Stimulated activated CD4-positive, alpha-beta T cell treated with anti-CD3 and anti-CD28 coated beads, Interleukin-4, amount 100 ng/mL, for 48 hours (primary cell): ENCODE results near the gene TAX1BP3.
"Not testable (repeated sequence)": the region's sequence is repeated elsewhere in the genome, so short reads cannot be mapped to it uniquely, and the experiment has no call there.

ENCODE experiments used
- DNase-seq, 2 donors: peaks; one replicate each; pipeline ENCODE4 v3.0.0-alpha.2; 2020; ENCODE audit warnings: low read depth in 2 of 2

TAX1BP3 gene, protein sequence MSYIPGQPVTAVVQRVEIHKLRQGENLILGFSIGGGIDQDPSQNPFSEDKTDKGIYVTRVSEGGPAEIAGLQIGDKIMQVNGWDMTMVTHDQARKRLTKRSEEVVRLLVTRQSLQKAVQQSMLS

DNA sequence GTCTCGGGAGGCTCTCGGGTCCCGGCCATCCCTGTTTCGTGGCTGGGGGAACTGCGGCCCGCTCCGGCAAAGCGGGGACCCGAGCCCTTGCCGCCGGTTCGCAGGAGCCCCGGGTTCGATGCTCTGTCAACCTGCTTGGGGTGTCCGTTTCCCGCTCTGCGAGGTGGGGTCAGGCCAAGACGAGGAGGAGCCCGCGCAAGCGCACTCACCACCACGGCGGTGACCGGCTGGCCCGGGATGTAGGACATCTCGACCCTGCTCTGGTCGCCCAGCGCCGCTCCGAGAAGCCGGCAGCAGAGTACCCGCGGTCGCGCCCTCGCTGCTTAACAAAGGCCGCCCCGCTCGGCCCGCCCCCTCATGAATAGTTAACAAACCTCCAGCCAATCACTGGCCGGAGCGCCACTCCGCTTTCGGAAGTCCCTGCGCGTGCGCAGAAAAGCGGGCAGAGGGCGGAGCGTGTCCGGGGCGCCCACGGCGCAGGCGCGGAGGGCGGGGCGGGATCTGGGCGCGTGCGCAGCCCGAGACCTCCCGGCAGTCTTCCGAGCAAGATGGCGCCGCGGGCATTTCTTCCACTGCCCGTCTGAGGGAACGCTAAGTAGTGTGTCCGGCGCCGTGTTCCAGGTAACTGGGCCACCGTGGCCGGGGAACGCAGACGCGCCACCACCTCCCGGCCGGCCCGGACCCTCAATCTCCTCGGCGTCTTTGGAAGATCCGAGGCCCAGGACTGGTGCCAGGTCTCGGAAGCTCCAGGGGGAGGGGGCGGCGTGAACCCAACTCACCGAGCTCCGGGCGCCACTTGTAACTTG lies at the start of gene TAX1BP3, which contains the start of gene EMC6:
TAX1BP3 (minus strand) TSS at position 300 of the 806 bp plus-strand sequence; CDS start at position 248, 52 bp downstream.
EMC6 (plus strand) TSS at position 534 of the 806 bp plus-strand sequence. CDS start 335 bp downstream, outside the sequence.
- peak; percentile 98 for DNase-seq

DNA sequence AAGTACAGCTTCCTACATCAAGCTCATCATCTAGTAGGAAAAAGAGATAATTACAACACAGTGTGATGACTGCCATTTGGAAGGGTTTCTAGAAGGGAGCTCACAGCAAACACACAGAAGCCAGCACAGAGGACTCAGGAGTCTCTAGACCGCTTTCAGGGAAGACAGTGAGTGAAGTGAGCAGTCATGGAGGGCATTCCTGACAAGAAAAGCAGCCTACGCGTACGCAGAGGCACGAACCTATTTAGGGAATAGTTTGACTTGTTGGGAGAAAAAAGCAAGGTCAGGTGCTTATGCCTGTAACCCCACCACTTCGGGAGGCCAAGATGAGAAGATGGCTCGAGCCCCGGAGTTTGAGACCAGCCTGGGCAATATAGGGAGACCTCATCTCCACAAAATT lies 46.9 kb upstream of the TAX1BP3 start:
- DNase-seq: no peak

DNA sequence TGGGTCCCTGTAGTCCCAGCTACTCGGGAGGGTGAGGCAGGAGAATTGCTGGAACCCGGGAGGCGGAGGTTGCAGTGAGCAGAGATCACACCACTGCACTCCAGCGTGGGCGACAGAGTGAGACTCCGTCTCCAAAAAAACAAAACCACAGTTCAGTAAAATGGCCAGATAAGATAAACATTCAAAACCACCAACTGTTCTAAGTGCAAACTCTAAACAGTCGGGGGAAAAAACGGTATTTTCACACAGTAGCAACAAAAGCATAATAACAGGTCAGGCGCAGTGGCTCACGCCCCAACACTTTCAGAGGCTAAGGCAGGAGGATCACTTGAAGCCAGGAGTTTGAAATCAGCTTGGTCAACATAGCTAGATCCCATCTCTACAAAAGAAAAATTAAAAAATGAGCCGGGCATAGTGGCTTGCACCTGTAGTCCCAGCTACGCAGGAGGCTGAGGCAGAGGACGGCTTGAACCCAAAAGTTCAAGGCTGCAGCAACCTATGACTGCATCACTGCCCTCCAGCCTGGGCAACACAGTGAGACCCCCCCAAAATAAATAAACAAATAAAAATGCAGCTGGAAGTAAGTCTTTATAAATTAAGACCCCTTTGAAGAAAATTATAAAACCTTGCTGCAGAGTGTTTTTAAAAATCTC lies 44.6 kb upstream of the TAX1BP3 start:
- DNase-seq: no peak

DNA sequence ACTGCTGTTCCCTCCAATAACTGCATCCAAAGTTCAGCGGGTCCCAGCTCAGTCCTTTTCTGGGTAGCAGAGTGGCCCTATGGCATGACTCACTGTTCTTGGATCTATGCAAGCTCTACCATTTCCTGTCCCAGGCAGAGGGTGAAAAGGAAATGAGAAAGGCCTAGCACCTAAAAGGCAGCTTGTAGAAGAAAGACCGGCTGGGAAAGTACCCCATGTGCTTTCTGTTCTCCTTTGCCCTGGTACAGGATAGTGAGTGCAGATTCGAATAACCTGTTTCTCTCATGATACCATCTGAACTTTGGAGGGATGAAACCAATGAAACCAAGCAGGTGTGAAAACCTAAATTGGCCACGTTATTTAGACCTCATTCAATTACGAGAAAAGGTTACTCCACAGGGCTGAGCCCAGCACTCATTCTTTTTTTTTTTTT lies 42.6 kb upstream of the TAX1BP3 start:
- DNase-seq: peak; percentile 42 to 64

DNA sequence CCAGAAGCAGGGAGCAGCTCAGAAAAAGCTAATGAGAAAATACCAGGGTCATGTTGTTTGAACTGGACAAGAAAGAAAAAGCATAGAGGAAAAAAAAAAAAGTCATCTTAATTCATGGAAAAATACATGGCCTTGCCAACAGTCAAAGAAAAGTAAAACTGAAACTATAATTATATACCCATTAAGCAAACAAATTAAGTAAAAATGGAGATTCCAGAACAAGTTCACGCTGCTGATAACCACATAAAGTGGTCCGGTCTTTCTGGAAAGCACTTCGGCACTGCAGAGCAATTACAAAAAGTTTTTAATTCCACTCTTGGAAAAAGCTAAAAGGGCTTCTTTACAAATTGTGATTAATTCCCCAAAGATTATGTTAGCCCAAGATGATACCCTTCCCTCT lies 40.0 kb upstream of the TAX1BP3 start:
- no peak for DNase-seq

DNA sequence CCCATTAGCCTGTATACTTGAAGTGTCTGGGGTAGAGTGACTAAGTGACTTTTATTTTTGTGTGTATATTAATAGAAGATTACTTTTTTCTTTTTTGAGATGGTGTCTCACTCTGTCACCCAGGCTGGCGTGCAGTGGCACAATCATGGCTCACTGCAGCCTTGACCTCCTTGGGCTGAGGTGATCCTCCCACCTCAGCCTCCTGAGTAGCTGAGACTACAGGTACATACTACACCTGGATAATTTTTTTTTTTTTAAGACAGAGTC lies 37.3 kb upstream of the TAX1BP3 start:
- not testable (repeated sequence) for DNase-seq

DNA sequence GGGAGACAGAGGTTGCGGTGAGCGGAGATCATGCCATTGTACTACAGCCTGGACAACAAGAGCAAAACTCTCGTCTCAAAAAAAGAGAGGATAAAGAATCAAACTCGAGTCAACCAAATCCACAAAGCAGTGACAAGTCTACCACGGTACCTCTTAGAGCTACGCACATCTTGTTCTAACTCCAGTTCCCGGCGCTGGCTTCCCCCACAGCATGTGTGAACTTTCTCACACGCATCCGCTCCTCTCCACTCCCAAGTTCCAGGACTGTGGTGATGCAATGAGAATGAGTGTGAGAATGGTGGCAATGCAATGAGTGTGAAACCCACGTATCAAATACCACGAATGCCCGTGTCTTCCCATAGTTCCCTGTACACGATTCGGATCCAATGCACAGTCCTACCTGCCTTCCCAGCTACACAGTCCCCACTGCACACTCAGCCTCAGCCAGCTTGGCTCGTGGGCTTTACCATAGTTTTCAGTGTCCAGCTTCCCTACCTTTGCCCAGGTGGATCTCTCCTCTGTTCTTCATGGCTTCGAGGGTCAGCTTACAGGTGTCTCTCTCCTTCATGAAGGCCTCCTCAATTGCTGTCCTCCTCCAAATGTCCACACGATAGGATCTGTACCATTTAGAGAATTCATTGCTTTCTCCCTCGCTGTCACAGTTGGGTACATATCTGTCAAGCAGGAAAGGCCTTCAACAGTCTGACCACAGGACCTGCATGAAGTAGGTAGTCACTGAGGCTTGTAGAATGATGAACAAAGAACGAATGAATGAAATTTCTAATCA lies 36.7 kb upstream of the TAX1BP3 start:
- DNase-seq: no peak

DNA sequence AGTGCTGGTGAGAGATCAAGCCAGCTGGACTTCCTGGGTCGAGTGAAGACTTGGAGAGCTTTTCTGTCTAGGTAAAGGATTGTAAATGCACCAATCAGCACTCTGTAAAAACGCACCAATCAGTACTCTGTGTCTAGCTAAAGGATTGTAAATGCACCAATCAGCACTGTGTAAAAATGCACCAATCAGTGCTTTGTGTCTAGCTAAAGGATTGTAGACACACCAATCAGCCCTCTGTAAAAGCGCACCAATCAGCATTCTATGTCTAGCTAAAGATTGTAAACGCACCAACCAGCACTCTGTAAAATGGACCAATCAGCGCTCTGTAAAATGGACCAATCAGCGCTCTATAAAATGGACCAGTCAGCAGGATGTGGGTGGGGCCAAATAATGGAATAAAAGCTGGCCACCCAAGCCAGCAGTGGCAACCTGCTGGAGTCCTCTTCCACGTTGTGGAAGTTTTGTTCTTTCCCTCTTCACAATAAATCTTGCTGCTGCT lies 33.7 kb upstream of the TAX1BP3 start:
- DNase-seq: not testable (repeated sequence)

DNA sequence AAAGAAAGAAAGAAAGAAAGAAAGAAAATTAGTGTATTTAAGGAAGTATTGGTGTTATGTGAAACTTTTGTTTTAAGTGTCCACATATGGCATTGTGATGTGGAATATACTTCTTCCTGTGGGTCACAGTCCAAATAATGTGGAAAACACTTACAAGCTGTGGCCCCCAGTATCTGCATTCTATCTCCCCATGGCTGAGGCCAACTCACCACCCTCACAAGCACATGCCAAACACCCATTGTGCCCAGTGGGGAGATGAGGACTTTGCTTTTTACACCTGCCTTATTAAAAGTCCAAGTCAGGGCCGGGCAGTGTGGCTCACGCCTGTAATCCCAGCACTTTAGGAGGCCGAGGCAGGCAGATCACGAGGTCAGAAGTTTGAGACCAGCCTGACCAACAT lies 31.6 kb upstream of the TAX1BP3 start:
- DNase-seq: no peak

DNA sequence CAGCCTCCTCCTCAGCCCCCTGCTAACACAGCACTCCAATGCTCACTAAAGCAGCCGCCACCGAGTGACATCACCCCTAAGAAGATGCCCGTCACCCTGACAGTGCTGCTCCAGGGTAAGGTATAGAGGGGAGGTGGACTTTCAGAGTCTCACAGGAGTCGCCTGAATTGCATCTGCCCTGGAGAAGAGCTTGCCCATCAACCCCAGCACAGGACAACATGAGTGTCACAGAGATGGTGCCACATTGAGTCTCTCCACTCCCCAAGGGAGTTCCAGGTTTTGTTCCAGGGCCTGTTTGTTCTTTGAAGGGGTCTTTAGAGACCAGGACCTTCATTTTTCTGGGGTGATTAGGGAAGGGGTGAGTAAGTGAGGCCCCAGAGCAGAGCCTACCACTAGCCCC lies 29.8 kb upstream of the TAX1BP3 start:
- DNase-seq: no peak

DNA sequence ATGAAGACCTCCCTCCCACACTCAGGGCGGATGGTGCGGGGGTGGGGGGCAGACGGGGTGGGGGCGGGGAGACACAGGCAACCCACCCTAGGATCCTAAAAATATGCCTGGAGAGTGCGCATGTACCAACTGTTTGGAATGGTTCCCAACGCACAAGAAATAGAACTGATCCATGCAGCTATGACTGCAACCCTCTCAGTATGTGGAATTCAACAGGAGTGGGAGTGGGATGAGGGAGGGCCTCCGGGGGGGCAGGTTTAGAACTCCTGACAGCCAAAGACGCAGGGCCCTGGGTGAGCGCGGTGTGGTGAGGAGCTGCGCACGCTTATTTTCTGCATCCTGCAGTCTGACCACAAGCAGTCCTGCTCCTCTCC lies 28.7 kb upstream of the TAX1BP3 start:
- no peak for DNase-seq

DNA sequence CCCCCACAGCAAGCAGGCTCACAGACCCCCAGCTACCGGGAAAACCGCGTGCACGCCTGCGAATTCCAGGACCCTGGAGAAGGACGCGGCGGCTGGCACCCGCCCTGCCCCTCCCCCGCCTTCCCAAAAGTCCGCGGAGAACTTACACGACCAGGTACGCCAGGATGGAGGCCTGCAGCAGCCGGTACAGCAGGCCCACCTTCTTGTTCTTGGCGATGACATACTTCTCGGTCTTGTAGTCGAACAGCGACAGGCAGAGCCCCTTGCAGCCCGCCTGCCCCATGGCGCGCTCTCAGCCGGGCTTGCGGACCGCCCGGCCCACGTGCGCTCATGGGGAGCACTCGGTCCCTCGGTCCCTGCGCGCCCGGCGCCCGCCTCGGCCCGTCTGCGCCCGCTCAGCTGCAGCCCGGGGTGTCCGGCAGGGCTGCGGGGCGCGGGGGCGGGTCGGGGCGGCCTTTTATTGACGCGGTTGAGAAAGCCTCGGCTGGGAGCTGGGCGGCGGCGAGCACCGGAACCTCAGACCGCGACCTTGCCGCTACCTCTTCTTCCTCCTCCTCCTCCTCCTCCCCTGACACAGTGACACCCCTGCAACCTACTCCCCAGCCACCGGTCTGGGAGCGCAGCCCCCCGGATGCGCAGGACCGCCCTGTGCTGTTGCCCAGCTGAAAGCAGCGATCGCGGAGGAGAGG lies 27.5 kb upstream of the TAX1BP3 start, which contains the start of gene P2RX5:
P2RX5 (minus strand) TSS at position 433 of the 689 bp plus-strand sequence; CDS start at position 283, 150 bp downstream.
- no peak for DNase-seq

DNA sequence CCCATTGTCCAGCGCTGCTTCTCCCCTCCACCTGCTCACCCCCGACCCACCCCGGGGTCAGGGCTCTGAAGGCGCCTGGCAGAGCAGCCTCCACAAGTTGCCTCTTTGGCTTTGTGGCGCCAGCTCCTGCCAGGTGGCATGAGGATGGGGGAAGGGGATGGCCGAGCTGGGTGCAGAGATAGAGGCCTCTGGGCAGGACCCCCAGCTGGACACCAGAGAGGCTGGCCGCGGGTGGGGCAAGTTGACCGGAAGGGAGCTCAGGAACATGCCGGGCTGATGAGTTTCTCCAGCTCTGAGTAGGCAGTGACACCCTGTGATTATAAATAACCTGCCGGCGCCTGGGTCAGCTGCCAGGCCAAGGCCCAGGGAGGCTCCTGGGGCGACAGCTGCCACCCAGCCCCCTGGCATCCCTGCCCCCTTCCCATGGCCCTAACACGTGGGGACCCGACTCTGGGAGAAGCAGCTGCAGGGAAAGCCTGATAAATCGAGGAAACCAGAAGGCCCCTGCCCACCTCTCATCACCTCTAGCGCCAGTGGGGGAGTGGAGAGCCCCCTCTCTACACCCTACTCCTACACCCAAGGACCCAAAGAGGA lies 26.8 kb upstream of the TAX1BP3 start:
- no peak for DNase-seq

DNA sequence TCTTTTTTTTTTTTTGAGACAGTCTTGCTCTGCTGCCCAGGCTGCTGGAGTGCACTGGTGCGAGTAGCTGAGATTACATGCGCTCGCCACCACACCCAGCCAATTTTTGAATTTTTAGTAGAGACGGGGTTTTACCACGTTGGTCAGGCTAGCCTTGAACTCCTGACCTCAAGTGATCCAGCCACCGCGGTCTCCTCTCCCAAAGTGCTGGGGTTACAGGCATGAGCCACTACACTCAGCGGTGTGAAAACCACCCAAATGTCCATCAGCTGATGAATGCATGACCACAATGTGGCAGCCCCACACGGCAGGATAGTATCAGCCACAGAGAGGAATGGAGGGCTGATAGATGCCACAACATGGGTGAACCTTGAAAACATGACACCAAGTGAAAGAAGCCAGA lies 25.5 kb upstream of the TAX1BP3 start:
- peak in 1 of 2 donors; percentile 26 for DNase-seq

DNA sequence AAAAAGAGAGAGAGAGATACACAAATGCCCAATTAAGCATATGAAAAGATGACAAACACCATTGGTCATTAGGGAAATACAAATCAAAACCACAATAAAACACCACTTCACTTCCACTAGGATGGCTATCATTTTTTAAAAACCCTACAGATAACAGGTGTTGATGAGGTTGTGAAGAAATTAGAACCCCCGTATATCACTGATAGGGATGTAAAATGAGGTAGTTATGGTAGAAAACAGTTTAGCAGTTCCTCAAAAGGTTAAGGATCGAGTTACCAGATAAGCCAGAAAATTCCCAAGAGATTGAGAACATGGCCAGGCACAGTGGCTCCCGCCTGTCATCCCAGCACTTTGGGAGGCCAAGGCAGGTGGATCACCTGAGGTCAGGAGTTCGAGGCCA lies 24.8 kb upstream of the TAX1BP3 start:
- DNase-seq: no peak

DNA sequence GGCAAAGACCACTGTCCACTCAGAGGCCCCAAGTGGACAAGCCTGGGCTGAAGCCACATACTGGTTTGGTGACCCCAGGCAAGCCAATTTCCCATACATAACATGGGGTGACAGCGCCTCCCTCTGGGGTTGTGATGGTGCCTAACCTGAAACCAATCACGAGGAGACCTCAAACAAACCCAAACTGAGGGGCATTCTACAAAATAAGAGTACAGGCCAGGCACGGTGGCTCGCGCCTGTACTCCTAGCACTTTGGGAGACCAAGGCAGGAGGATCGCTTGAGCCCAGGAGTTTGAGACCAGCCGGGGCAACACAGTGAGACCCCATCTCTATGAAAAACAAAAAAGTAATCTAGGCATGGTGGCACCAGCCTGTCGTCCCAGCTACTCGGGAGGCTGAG lies 24.0 kb upstream of the TAX1BP3 start:
- no peak for DNase-seq

DNA sequence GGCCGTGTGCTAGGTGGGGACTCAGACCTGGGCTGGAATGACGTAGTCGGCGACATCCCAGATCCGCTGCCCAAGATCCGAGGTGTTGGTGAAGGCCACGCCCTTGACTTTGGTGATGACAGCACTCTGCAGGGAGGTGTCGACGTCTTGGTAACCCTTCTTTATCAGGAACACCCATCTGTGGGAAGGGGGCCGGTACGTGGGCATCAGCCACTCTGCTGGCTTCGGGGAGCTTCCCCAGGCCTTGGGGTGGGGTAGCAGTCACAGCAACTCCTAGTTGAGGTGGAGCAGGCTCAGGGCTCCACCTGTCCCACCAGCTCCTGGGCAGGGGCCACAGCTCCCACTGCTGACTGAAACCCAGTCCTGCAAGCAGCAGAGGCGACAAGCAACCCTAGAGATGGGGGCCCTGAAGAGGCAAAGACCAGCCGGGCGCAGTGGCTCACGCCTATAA lies 23.3 kb upstream of the TAX1BP3 start:
- DNase-seq: no peak

DNA sequence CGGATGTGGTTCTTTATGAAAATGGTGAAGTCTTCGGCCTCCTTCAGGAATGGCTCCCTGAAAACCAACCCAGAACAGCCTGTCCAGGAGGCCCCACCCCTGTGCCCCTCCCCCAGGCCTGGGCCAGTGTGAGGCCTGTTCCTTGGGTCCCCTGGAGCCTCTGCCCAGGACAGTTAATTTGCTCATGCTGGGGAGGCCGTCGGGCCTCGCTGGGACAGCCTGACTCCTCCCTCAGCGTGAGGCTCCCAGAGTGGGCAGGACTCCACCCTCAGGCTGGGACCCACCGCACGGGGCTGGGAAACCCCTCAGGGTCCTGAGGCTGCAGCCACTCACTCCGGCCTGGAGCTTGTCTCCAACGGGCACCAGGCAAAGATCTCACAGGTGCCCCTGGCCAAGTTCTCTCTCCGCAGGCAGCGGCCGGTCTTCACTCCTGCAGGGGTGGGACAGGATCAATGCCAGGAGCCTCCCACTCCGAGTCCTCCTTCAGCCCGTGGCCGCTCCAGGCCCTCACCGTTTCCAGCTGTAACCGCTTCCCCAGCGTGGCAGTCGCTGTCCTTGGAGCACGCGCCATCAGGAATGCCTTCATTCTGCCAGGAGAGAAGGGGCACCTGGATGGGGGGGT lies 21.8 kb upstream of the TAX1BP3 start:
- no peak for DNase-seq

DNA sequence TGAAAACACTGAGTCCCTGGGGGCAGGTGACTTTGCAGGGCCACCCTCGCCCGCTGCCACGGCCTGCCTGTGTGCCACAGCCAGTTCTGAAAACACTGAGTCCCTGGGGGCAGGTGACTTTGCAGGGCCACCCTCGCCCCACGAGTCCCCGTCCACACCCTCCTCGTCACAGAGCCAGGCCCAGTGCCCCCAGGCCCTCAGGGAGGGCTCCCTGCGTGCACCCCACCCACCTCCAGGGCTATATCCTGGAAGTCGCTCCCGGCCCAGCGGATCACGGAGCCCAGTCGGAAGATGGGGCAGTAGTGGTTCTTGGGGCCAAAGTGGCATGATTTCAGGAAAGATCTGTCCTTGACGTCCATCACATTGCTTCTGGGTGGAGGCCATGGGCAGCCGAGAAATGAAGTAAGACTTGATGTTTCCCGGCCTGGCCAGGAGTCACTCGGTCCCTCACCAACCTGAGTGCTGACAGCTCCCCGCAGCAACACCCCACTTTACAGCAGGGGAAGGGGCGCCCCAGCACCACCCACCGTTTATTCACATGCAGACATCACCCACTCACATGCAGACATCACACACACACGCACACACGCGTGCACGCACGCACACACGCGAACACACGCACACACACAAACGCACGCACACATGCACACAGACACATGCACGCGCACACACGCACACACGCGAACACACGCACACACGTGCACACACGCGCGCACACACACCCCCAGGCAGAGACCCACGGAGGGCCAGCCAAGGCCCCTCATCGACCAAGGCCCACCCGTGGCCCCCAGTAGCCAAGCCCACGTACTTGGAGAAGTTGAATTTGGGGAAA lies 21.1 kb upstream of the TAX1BP3 start:
- no peak for DNase-seq

DNA sequence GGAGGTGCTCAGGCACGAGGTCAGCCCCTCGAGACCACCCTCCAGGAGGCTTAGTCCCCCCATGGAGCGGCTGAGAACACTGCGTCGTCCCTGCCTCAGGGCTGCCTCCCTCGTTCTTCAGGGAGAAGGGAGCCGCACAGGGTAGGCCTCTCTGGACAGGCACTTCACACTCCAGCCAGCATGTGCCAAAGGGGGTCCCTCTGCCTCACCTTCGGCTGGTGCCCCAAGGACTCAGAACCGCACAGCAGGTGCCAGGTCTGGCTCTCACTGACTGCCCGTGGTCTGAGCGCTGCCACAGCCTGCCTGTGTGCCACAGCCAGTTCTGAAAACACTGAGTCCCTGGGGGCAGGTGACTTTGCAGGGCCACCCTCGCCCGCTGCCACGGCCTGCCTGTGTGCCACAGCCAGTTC lies 20.5 kb upstream of the TAX1BP3 start:
- DNase-seq: no peak
